Tibial nerve (tissue), 4 donors: ENCODE measurements around the gene MELK. TPM values are rescaled to one million over a fixed set of nuclear protein-coding genes. Genes with fewer than 3 reads are reported as not detected.

ENCODE experiments used
- DNase-seq, 2 donors: peaks; one replicate each; pipeline ENCODE4 v3.0.0-alpha.2; 2019; ENCODE audit warnings: low spot score in 2 of 2
- H3K27ac ChIP-seq, 4 donors: fragments of 200-600 bp; sonication (generic) in 3 of 4; one replicate each; pipeline ENCODE4 v1.5.1; 2017 to 2019; ENCODE audit warnings: mild to moderate bottlenecking in 1 of 4
- H3K27me3 ChIP-seq, 2 donors: fragments of 200-600 bp; sonication (generic) in 1 of 2; one replicate each; pipeline versions ENCODE4 v1.5.1 to v1.6.0; 2017 to 2019
- H3K36me3 ChIP-seq, 3 donors: fragments of 200-600 bp; sonication (generic); one replicate each; pipeline ENCODE4 v1.5.1; 2018 to 2019
- H3K4me1 ChIP-seq, 4 donors: fragments of 200-600 bp; sonication (generic) in 3 of 4; one replicate each; pipeline ENCODE4 v1.5.1; 2017 to 2019
- H3K4me3 ChIP-seq, 4 donors: fragments of 200-600 bp; sonication (generic) in 3 of 4; one replicate each; pipeline ENCODE4 v1.5.1; 2017 to 2019; ENCODE audit warnings: mild to moderate bottlenecking in 1 of 4, moderate library complexity in 1 of 4
- H3K9me3 ChIP-seq, 4 donors: fragments of 200-600 bp; sonication (generic) in 3 of 4; one replicate each; pipeline ENCODE4 v1.5.1; 2017 to 2019
- CTCF ChIP-seq, 5 experiments: fragments of 200-600 bp in 3 of 5; fragments of 450-650 bp in 2 of 5; sonication (generic) in 3 of 5; IDR thresholded peaks; one replicate each; pipeline ENCODE4 v1.5.1; 2016 to 2019; ENCODE audit warnings: antibody characterized with exemption in 5 of 5, mild to moderate bottlenecking in 3 of 5, moderate library complexity in 2 of 5
- EP300 ChIP-seq, 2 donors: sonication (generic); formaldehyde crosslinking; IDR thresholded peaks; one replicate each; pipeline ENCODE4 v1.6.1; 2017; ENCODE audit warnings: antibody characterized with exemption in 2 of 2, mild to moderate bottlenecking in 1 of 2
- POLR2A ChIP-seq, 2 donors: fragments of 450-650 bp; IDR thresholded peaks; one replicate each; pipeline ENCODE4 v1.6.1; 2017; ENCODE audit warnings: antibody characterized with exemption in 2 of 2, mild to moderate bottlenecking in 2 of 2, moderate library complexity in 2 of 2
- WGBS, 2 donors: methylation state at CpG; one replicate each; pipeline ENCODE4 v1.1.5; 2018; 5-methylcytosine and 5-hydroxymethylcytosine counted together
- total RNA-seq, 4 donors: library from RNA; depleted of rRNA; stranded (reverse); fragments of >200 nt; gene quantifications; one replicate each; pipeline ENCODE4 v1.1.0, GENCODE V29; 2016

MELK gene
- total RNA-seq, 4 donors from 2014 or later = 0.22 to 1.2 (median 0.60) TPM; not detected in 1

DNA sequence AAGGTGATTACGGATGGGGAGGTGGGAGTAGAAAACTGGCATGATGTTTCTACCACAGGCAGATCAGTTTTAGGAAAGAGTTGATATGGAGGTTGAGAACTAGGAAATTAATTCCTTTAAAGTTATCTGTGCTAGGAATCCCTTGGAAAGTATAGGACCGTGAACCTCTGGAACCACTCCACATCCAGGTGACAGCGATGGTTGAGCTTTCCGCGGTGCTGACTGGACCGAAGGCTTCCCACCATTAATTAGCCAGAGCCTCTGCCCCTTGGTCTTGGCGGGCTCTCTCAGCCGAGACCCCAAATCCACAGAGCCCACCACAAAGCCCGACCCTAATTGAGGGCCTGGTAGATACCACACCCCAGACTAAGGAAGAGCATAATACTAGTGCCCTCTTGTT is 147.3 kb downstream of the MELK start:
- H3K4me1 ChIP-seq = no peaks in the 10 kb centered on the region
- no peak overlapping the region for H3K4me3 ChIP-seq
- no peaks in the 10 kb centered on the region for H3K36me3 ChIP-seq
- TF ChIP-seq POLR2A (IDR thresholded peaks at IDR 0.05) (no peak), EP300 (IDR thresholded peaks at IDR 0.05) (no peak), CTCF (IDR thresholded peaks at IDR 0.05) (no peak)
- H3K27ac ChIP-seq = no peak overlapping the region
- no peaks in the 10 kb centered on the region for H3K9me3 ChIP-seq
- no peak for DNase-seq
- 89 to 92% methylated on average over 9 of the region's 9 CpGs for WGBS, 2 donors
- H3K27me3 ChIP-seq = no peaks in the 10 kb centered on the region

DNA sequence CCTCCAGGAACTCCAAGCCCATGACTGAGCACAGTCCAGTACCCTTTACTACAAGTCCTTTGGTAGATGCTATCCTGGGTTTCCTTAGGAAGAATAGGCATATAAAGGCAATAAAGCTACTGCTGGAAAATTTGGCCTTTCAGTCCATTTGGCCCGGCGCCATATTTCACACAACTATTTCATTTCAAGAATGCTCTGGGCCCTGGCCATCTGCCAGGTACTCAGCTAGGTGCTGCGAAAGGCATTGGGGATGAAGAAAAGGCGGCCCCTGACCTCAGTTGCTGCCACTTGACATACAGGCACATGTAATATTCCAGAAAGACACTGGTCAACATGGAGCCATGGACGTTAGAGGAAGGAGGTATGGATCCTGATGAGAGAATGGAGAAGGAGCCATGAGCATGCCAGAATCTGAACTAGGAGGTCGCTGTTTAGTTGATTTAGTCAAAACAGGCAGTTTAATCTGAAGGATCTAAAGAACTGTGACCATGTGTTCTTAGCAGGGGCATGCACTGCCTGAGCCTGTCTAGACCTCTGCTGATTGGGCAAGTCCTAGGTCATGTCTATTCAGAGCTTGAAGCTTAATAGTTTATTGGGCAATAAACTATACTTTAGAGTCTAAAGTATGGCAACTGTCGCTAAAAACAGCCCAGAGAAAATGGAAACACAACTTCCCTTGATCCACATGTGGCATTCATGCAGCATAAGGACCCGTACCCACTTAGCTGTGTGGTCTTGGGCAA is 149.3 kb downstream of the MELK start:
- WGBS, 2 donors = 61 to 74% methylated on average over 8 of the region's 8 CpGs
- DNase-seq = peak in 1 of 2 donors; percentile 22
- TF ChIP-seq EP300 (IDR thresholded peaks at IDR 0.05) (no peak), POLR2A (IDR thresholded peaks at IDR 0.05) (no peak), CTCF (IDR thresholded peaks at IDR 0.05) (no peak)

DNA sequence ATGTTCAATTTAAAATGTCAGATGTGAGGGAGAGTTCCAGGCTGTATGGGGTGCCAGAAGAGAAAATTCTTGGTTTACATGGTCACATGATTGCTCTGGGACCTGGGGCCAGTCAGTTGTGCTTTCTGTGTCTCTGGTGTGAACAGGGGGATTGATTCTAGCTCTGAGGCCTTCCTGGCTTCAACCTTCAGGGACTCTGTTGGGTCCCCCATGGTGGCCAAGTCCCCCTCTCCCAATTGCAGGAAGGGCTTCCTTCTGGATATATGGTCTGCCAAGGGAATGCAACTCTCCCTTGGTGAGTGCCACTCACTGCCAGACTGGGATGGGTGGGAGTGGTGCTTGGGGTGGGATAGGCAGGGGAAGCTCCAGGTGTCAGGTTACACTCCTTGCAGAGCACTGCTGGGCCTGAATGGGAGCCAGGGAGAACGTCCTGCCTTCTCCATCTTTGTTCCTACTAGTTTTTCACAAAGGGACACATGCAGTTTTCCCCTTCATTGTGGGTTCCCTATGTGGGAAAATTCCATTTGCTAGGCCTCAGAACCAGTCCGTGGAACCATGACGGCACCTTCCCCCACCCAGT is 153.2 kb downstream of the MELK start:
- Histone ChIP-seq H3K4me1 (peaks cover 0 to 8% (median 0%) of the 10 kb centered on the region in 4 donors), H3K4me3 (no peak overlapping the region), H3K27ac (no peak overlapping the region), H3K27me3 (no peaks in the 10 kb centered on the region), H3K9me3 (no peaks in the 10 kb centered on the region), H3K36me3 (no peaks in the 10 kb centered on the region)
- no peak for TF ChIP-seq POLR2A (IDR thresholded peaks at IDR 0.05)
- 35 to 56% methylated on average over 3 of the region's 3 CpGs for WGBS, 2 donors
- no peak for DNase-seq

More for the DNA sequence above, 149.3 kb downstream of the MELK start:
- H3K27me3 ChIP-seq = no peaks in the 10 kb centered on the region
- H3K36me3 ChIP-seq = no peaks in the 10 kb centered on the region
- no peak overlapping the region for H3K27ac ChIP-seq
- H3K4me3 ChIP-seq = no peak overlapping the region
- no peaks in the 10 kb centered on the region for H3K9me3 ChIP-seq
- H3K4me1 ChIP-seq = no peaks in the 10 kb centered on the region

Other genes with a start within 250 kb of the MELK start
- 10 to 100 TPM; 25.5 to 55.5 (median 32.0) TPM for gene RNF38, start 172.6 kb upstream of the MELK start, total RNA-seq